K562 (cell line): ENCODE measurements around the gene ZSCAN25. TPM values are rescaled to one million over a fixed set of nuclear protein-coding genes. Genes with fewer than 3 reads are reported as not detected.

Source experiments
- BRD9 ChIP-seq: fragments of 450-650 bp; IDR thresholded peaks from 2 replicates; pipeline ENCODE4 v1.6.1; 2018; ENCODE audit warnings: low read depth; ENCODE audit not compliant: partially characterized antibody
- COPS2 ChIP-seq: fragments of 450-650 bp; conservative IDR thresholded peaks from 2 replicates; pipeline ENCODE4 v1.6.1; 2016; ENCODE audit warnings: mild to moderate bottlenecking, moderate library complexity
- DPF2 ChIP-seq: fragments of 450-650 bp; IDR thresholded peaks from 2 replicates; pipeline ENCODE4 v1.6.1; 2016
- EWSR1 ChIP-seq: fragments of 450-650 bp; IDR thresholded peaks from 2 replicates; pipeline ENCODE4 v1.6.1; 2018; ENCODE audit warnings: borderline replicate concordance, mild to moderate bottlenecking, low read depth, moderate library complexity; ENCODE audit not compliant: partially characterized antibody
- HBP1 ChIP-seq: fragments of 450-650 bp; formaldehyde crosslinking; IDR thresholded peaks from 2 replicates; pipeline ENCODE4 v1.4.0; 2022; ENCODE audit warnings: missing genetic modification characterization
- HDAC8 ChIP-seq: fragments of 450-650 bp; IDR thresholded peaks from 2 replicates; pipeline ENCODE4 v1.6.1; 2016; ENCODE audit warnings: mild to moderate bottlenecking, missing genetic modification characterization, moderate library complexity, missing compliant biosample characterization
- ID3 ChIP-seq, 2 experiments: fragments of 250-450 bp in 1 of 2; fragments of 450-650 bp in 1 of 2; sonication (Bioruptor Pico) in 1 of 2; IDR thresholded peaks; 2 replicates each; pipeline versions ENCODE4 v1.6.1 to v1.8.0; 2016 to 2021; ENCODE audit warnings: mild to moderate bottlenecking in 2 of 2, moderate library complexity in 2 of 2, missing compliant biosample characterization in 1 of 2, missing genetic modification characterization in 1 of 2
- KDM5B ChIP-seq: fragments of 200-600 bp; sonication (generic); IDR thresholded peaks from 2 replicates; pipeline ENCODE4 v1.6.1; 2012; ENCODE audit warnings: low read depth, mild to moderate bottlenecking, moderate library complexity, low read length, control low read depth, inconsistent platforms; ENCODE audit not compliant: insufficient replicate concordance
- KLF10 ChIP-seq: fragments of 250-450 bp; sonication (Bioruptor Pico); IDR thresholded peaks from 2 replicates; pipeline ENCODE4 v1.6.1; 2021; ENCODE audit warnings: matching md5 sums
- L3MBTL2 ChIP-seq: fragments of 450-650 bp; IDR thresholded peaks from 2 replicates; pipeline ENCODE4 v1.6.1; 2016; ENCODE audit warnings: mild to moderate bottlenecking, moderate library complexity
- LCOR ChIP-seq: sonication (generic); formaldehyde crosslinking; IDR thresholded peaks from 2 replicates; pipeline ENCODE4 v1.8.0; 2022; ENCODE audit warnings: mild to moderate bottlenecking, missing genetic modification reagents
- MEIS2 ChIP-seq: fragments of 450-650 bp; IDR thresholded peaks from 2 replicates; pipeline ENCODE4 v1.6.1; 2014; ENCODE audit warnings: mild to moderate bottlenecking; ENCODE audit not compliant: partially characterized antibody
- NR2C1 ChIP-seq, 2 experiments: fragments of 450-650 bp; IDR thresholded peaks; 2 replicates each; pipeline ENCODE4 v1.6.1; 2017; ENCODE audit warnings: mild to moderate bottlenecking in 2 of 2, antibody characterized with exemption in 1 of 2, inconsistent platforms in 1 of 2, missing compliant biosample characterization in 1 of 2, missing genetic modification characterization in 1 of 2
- PKNOX1 ChIP-seq: fragments of 450-650 bp; IDR thresholded peaks from 2 replicates; pipeline ENCODE4 v1.6.1; 2016
- PTBP1 ChIP-seq: fragments of 200-400 bp; formaldehyde crosslinking; IDR thresholded peaks from 2 replicates; pipeline ENCODE4 v1.6.1; 2017; ENCODE audit warnings: low read depth, low read length
- PYGO2 ChIP-seq: fragments of 450-650 bp; IDR thresholded peaks from 2 replicates; pipeline ENCODE4 v1.6.1; 2016; ENCODE audit warnings: mild to moderate bottlenecking, missing genetic modification characterization, moderate library complexity, missing compliant biosample characterization
- RUNX1 ChIP-seq: sonication (generic); IDR thresholded peaks from 2 replicates; pipeline ENCODE4 v1.6.1; 2016; ENCODE audit warnings: antibody characterized with exemption, low read depth
- TAF15 ChIP-seq: fragments of 200-400 bp; formaldehyde crosslinking; IDR thresholded peaks from 2 replicates; pipeline ENCODE4 v1.6.1; 2017; ENCODE audit warnings: mild to moderate bottlenecking, low read depth, low read length, moderate library complexity
- TAF9B ChIP-seq: fragments of 450-650 bp; IDR thresholded peaks from 2 replicates; pipeline ENCODE4 v1.6.1; 2018; ENCODE audit warnings: mild to moderate bottlenecking; ENCODE audit not compliant: partially characterized antibody
- THRAP3 ChIP-seq: fragments of 450-650 bp; IDR thresholded peaks from 2 replicates; pipeline ENCODE4 v1.6.1; 2016; ENCODE audit warnings: mild to moderate bottlenecking, inconsistent platforms, borderline replicate concordance
- ZFP30 ChIP-seq: fragments of 250-450 bp; sonication (Bioruptor Pico); IDR thresholded peaks from 2 replicates; pipeline ENCODE4 v1.8.0; 2022; ENCODE audit warnings: moderate library complexity, mild to moderate bottlenecking, inconsistent platforms, borderline replicate concordance
- ZNF324 ChIP-seq: fragments of 250-450 bp; sonication (Bioruptor Pico); IDR thresholded peaks from 2 replicates; pipeline ENCODE4 v1.4.0; 2020; ENCODE audit warnings: mild to moderate bottlenecking
- ZNF431 ChIP-seq: sonication (generic); formaldehyde crosslinking; IDR thresholded peaks from 2 replicates; pipeline ENCODE4 v1.8.0; 2022; ENCODE audit warnings: mild to moderate bottlenecking, missing genetic modification reagents
- ZNF699 ChIP-seq: fragments of 250-450 bp; sonication (Bioruptor Pico); IDR thresholded peaks from 2 replicates; pipeline ENCODE4 v1.8.0; 2021; ENCODE audit warnings: mild to moderate bottlenecking, moderate library complexity; ENCODE audit not compliant: insufficient replicate concordance
- ZNF707 ChIP-seq: fragments of 250-450 bp; sonication (Bioruptor Pico); conservative IDR thresholded peaks from 2 replicates; pipeline ENCODE4 v1.8.0; 2022; ENCODE audit warnings: inconsistent platforms, mild to moderate bottlenecking, moderate library complexity
- ZNF75A ChIP-seq: fragments of 450-650 bp; formaldehyde crosslinking; IDR thresholded peaks from 2 replicates; pipeline ENCODE4 v1.4.0; 2020; ENCODE audit warnings: mild to moderate bottlenecking
- polyA plus RNA-seq, 8 experiments: library from polyadenylated mRNA; depleted of rRNA in 4 of 8; stranded (reverse) in 5 of 8; unstranded in 3 of 8; fragments of >200 nt; fragmentation: Nextera tagmentation in 2 of 8; fragmentation: Illumina TruSeq in 1 of 8; extraction: Ambion mirVana in 2 of 8; extraction: Trizol in 1 of 8; gene quantifications; 2 replicates each; pipeline versions ENCODE4 v1.2.1 to v1.2.3, GENCODE V29; 2011 to 2014; ENCODE audit warnings: inconsistent platforms in 1 of 8, missing spikeins in 1 of 8
- total RNA-seq, 7 experiments: library from RNA; depleted of rRNA in 6 of 7; stranded (reverse); fragments of >200 nt in 6 of 7; fragmentation: Illumina TruSeq in 2 of 7; extraction: Trizol in 2 of 7; gene quantifications; 2 replicates each; pipeline versions ENCODE4 v1.2.1 to v1.2.3, GENCODE V29; 2011 to 2021; ENCODE audit warnings: low replicate concordance in 1 of 7

Gene ZSCAN25
- total and polyA plus RNA-seq, 9 of the 15 experiments (the other 6 are each of a cell fraction or from before 2014, with no cell fraction given), result 0.94 to 18.4 (median 12.8) TPM

GRCh38 chr7:99616359-99617191 is at the start of gene ZSCAN25 (continued):
- TF ChIP-seq ZNF324, result no peak
- no peak for TF ChIP-seq ZNF699
- TF ChIP-seq L3MBTL2, result peak; percentile 96
- TF ChIP-seq TAF15, result peak; percentile 62; the same call in 1 of the 2 replicates
- no peak for TF ChIP-seq MEIS2
- TF ChIP-seq NR2C1 (IDR thresholded peaks at IDR 0.05), result peak; percentile 86
- TF ChIP-seq NR2C1 (tag; IDR thresholded peaks at IDR 0.05), result peak; percentile 75
- peak; percentile 92 for TF ChIP-seq KDM5B
- TF ChIP-seq COPS2, result no peak
- peak; percentile 70; the same call in 1 of the 2 replicates for TF ChIP-seq THRAP3
- no peak for TF ChIP-seq ZFP30 (CRISPR knock-in tag)
- TF ChIP-seq HBP1, result no peak
- TF ChIP-seq LCOR (CRISPR knock-in tag), result peak; percentile 97
- TF ChIP-seq ZNF431 (CRISPR knock-in tag), result peak; percentile 35; the same call in 1 of the 2 replicates
- TF ChIP-seq PTBP1, result 0 out of 2 replicates have a peak, but pooled peaks have one; percentile 29
- TF ChIP-seq KLF10 (CRISPR knock-in tag), result no peak
- TF ChIP-seq ZNF75A, result no peak; the same call in 1 of the 2 replicates
- no peak for TF ChIP-seq EWSR1
- peak; percentile 97 for TF ChIP-seq TAF9B
- TF ChIP-seq DPF2, result peak; percentile 64; the same call in 1 of the 2 replicates
- TF ChIP-seq PKNOX1, result peak; percentile 67
- TF ChIP-seq ZNF707 (CRISPR knock-in tag), result no peak
- no peak for TF ChIP-seq PYGO2 (tag)
- TF ChIP-seq BRD9, result no peak
- TF ChIP-seq RUNX1, result no peak; the same call in 1 of the 2 replicates
- TF ChIP-seq HDAC8, result no peak
- no peak for TF ChIP-seq ID3 (CRISPR knock-in tag; IDR thresholded peaks at IDR 0.05)
- TF ChIP-seq ID3 (tag; IDR thresholded peaks at IDR 0.05), result no peak; the same call in none of the 2 replicates
